IMR-90 (cell line): Measurements from ENCODE around the gene MYO9A. TPM values are rescaled to one million over a fixed set of nuclear protein-coding genes. Genes with fewer than 3 reads are reported as not detected.

ENCODE experiments used
- ATAC-seq: fragments of 200-7000 bp; cut with Tn5 transposase; 2 replicates; pipeline ENCODE4 v1.9.1; 2020; ENCODE audit warnings: low read depth, mild to moderate bottlenecking, moderate library complexity
- BruUV-seq: library from RNA; stranded (reverse); fragments of 400-500 nt; replicated peaks from 2 replicates; lab custom pipeline; 2021; lab: Mats Ljungman, UMichigan
- CTCF ChIA-PET: fragments of 300-600 bp; formaldehyde crosslinking; extraction: SDS; loops from one replicate; lab custom pipeline; 2021; ENCODE audit warnings: antibody characterized with exemption; lab: Yijun Ruan, JAX
- POLR2A ChIA-PET: fragments of 300-600 bp; sonication (Branson Sonifier 250); formaldehyde crosslinking; loops from one replicate; lab custom pipeline; 2022; ENCODE audit warnings: antibody characterized with exemption; ENCODE audit not compliant: unreplicated experiment; lab: Charles Lee
- DNase-seq: peaks from one replicate; pipeline ENCODE4 v3.0.0; 2013
- H2AFZ ChIP-seq: replicated peaks from 2 replicates; pipeline ENCODE3; 2013; ENCODE audit warnings: low read length, mild to moderate bottlenecking; ENCODE audit not compliant: poor library complexity
- H2AK5ac ChIP-seq: 2 replicates; pipeline ENCODE4 v1.6.1; 2013; ENCODE audit warnings: low read depth, low read length, inconsistent platforms
- H2AK9ac ChIP-seq: replicated peaks from 2 replicates; pipeline ENCODE3; 2013; ENCODE audit warnings: mild to moderate bottlenecking, low read depth, low read length, moderate library complexity; ENCODE audit not compliant: poor library complexity
- H2BK120ac ChIP-seq: 2 replicates; pipeline ENCODE4 v1.6.1; 2013; ENCODE audit warnings: low read depth, low read length, inconsistent platforms
- H2BK15ac ChIP-seq: 3 replicates; pipeline ENCODE4 v1.6.1; 2013; ENCODE audit warnings: low read depth, low read length, inconsistent platforms
- H2BK20ac ChIP-seq: 2 replicates; pipeline ENCODE4 v1.6.1; 2013; ENCODE audit warnings: low read depth, mild to moderate bottlenecking, inconsistent platforms, low read length, moderate library complexity
- H2BK5ac ChIP-seq: 2 replicates; pipeline ENCODE4 v1.6.1; 2013; ENCODE audit warnings: mild to moderate bottlenecking, low read depth, low read length, inconsistent platforms; ENCODE audit not compliant: poor library complexity, severe bottlenecking
- H3K14ac ChIP-seq: replicated peaks from 2 replicates; pipeline ENCODE4 v1.6.1; 2013; ENCODE audit warnings: low read depth, low read length, inconsistent platforms
- H3K18ac ChIP-seq: 2 replicates; pipeline ENCODE4 v1.6.1; 2013; ENCODE audit warnings: low read depth, low read length, control low read depth
- H3K23ac ChIP-seq: 2 replicates; pipeline ENCODE4 v1.6.1; 2013; ENCODE audit warnings: low read depth, low read length, inconsistent platforms
- H3K27ac ChIP-seq: 2 replicates; pipeline ENCODE4 v1.5.1; 2013; ENCODE audit warnings: mild to moderate bottlenecking, control low read depth, low read length; ENCODE audit not compliant: insufficient read depth
- H3K27me3 ChIP-seq: 2 replicates; pipeline ENCODE4 v1.6.1; 2013; ENCODE audit warnings: low read length; ENCODE audit not compliant: control insufficient read depth, insufficient read depth
- H3K36me3 ChIP-seq: 2 replicates; pipeline ENCODE4 v1.6.1; 2013; ENCODE audit warnings: low read length, mixed read lengths; ENCODE audit not compliant: control insufficient read depth, insufficient read depth
- H3K4ac ChIP-seq: 2 replicates; pipeline ENCODE4 v1.6.1; 2013; ENCODE audit warnings: low read depth, low read length, inconsistent platforms
- H3K4me1 ChIP-seq: 2 replicates; pipeline ENCODE4 v1.6.1; 2013; ENCODE audit warnings: low read length, mixed read lengths; ENCODE audit not compliant: control insufficient read depth, insufficient read depth
- H3K4me2 ChIP-seq: 2 replicates; pipeline ENCODE4 v1.6.1; 2013; ENCODE audit warnings: low read depth, mild to moderate bottlenecking, control low read depth, low read length, moderate library complexity
- H3K4me3 ChIP-seq: 2 replicates; pipeline ENCODE4 v1.5.1; 2013; ENCODE audit warnings: low read depth, mild to moderate bottlenecking, control low read depth, low read length, moderate library complexity; ENCODE audit not compliant: insufficient read depth
- H3K56ac ChIP-seq: 2 replicates; pipeline ENCODE4 v1.6.1; 2013; ENCODE audit warnings: low read length, inconsistent platforms; ENCODE audit not compliant: insufficient read depth; ENCODE audit errors: extremely low read depth
- H3K79me1 ChIP-seq, 2 experiments: 2 replicates each; pipeline ENCODE4 v1.6.1; 2013; ENCODE audit warnings: low read length in 2 of 2, inconsistent platforms in 1 of 2, low read depth in 1 of 2
- H3K9ac ChIP-seq: 2 replicates; pipeline ENCODE4 v1.6.1; 2013; ENCODE audit warnings: low read depth, low read length, control low read depth
- H3K9me1 ChIP-seq: 2 replicates; pipeline ENCODE4 v1.6.1; 2013; ENCODE audit warnings: low read length, inconsistent platforms; ENCODE audit not compliant: insufficient read depth
- H3K9me3 ChIP-seq: 2 replicates; pipeline ENCODE4 v1.6.1; 2013; ENCODE audit warnings: low read length; ENCODE audit not compliant: control insufficient read depth, insufficient read depth
- H4K20me1 ChIP-seq: 2 replicates; pipeline ENCODE4 v1.6.1; 2013; ENCODE audit warnings: low read length, inconsistent platforms; ENCODE audit not compliant: insufficient read depth
- H4K5ac ChIP-seq: 2 replicates; pipeline ENCODE4 v1.6.1; 2013; ENCODE audit warnings: mild to moderate bottlenecking, low read depth, low read length, control low read depth
- H4K8ac ChIP-seq, 2 experiments: 2 replicates each; pipeline ENCODE4 v1.6.1; 2013; ENCODE audit warnings: low read depth in 2 of 2, low read length in 2 of 2, control low read depth in 1 of 2, inconsistent platforms in 1 of 2
- H4K91ac ChIP-seq: 2 replicates; pipeline ENCODE4 v1.6.1; 2013; ENCODE audit warnings: low read depth, low read length, inconsistent platforms; ENCODE audit not compliant: insufficient read depth
- FOS ChIP-seq: fragments of 150-350 bp; IDR thresholded peaks from 2 replicates; pipeline ENCODE4 v1.6.1; 2016; ENCODE audit warnings: low read depth, low read length
- WGBS, 2 experiments: methylation state at CpG; one replicate each; pipeline versions ENCODE4 v1.1.5 to v1.1.7; 2013; ENCODE audit warnings: missing lambda C conversion rate in 2 of 2; ENCODE audit not compliant: insufficient read length in 1 of 2; ENCODE audit errors: extremely low coverage in 2 of 2; 5-methylcytosine and 5-hydroxymethylcytosine counted together
- dilution Hi-C: fragments of 300-500 bp; cut with HindIII; formaldehyde crosslinking; loops from one replicate; pipeline ENCODE4 v1.14.3; 2018; ENCODE audit warnings: low sequenced_read_pairs; ENCODE audit not compliant: unreplicated experiment
- in situ Hi-C: fragments of 300-500 bp; cut with MboI; formaldehyde crosslinking; loops from 3 replicates; pipeline ENCODE4 v1.14.3; 2019; ENCODE audit warnings: low sequenced_read_pairs, inconsistent platforms, mixed read lengths
- intact Hi-C: fragments of 100-400 bp; cut with micrococcal nuclease; formaldehyde crosslinking; loops from 2 replicates; pipeline ENCODE4 v1.10.0; 2022
- polyA plus RNA-seq, 3 experiments: library from polyadenylated mRNA; depleted of rRNA; stranded (reverse); fragments of >200 nt; gene quantifications; 2 replicates each; pipeline ENCODE4 v1.2.3, GENCODE V29; 2012; ENCODE audit warnings: low replicate concordance in 1 of 3
- total RNA-seq: library from RNA; depleted of rRNA; stranded (reverse); fragments of >200 nt; gene quantifications from 2 replicates; pipeline ENCODE4 v1.2.3, GENCODE V29; 2012
- TF ChIP-seq, protein P1 (sequence below): fragments of 150-350 bp; IDR thresholded peaks from 2 replicates; pipeline ENCODE4 v1.6.1; 2016; ENCODE audit warnings: low read depth, mild to moderate bottlenecking, low read length, moderate library complexity, borderline replicate concordance

Gene MYO9A
- total and polyA plus RNA-seq, 2 of the 4 experiments (the other 2 are of a cell fraction): 6.0 to 49.5 TPM

DNA sequence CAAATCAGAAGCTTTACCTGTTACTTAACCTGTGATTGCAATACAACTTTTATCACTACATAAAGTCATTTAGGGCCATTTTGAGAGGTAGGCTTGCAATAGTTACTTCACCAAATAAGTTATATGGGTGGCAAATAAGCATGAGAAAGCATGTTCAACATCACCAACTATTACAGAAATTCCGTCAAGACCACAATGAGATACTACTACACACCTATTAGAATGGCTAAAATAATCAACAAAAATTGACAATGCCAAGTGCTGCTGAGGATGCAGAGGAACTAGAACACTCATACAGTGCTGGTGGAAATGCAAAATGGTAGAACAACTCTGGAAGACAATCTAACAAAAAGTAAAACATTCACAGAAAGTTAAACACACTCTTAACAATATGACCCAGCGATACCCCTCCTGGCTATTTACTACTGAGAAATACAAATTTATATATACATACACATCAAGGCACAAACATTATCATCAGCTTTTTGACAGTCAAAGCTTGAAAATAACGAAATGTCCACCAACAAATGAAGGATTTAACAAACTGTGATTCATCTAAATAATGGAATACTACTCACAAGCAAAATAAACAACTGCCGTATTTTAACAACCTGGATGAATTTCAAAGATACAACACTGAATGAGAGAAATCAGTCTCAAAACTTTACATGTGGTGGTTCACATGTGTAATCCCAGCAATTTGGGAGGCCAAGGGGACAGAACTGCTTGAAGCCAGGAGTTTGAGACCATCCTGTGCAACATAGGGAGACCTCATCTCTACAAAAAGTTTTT lies 82.9 kb downstream of the MYO9A start:
- Histone ChIP-seq H4K5ac (no peak overlapping the region), H3K4me3 (no peak overlapping the region), H2BK15ac (no peak overlapping the region), H3K14ac (no peak overlapping the region), H4K91ac (no peak overlapping the region), H2BK120ac (no peak overlapping the region), H2AK9ac (no peak overlapping the region), H3K36me3 (peaks cover 2% of the 10 kb centered on the region), H3K18ac (peak overlapping the region; percentile 15), H4K20me1 (peaks cover 24% of the 10 kb centered on the region; the same call in 1 of the 2 replicates), H3K9ac (no peak overlapping the region), H3K23ac (no peak overlapping the region), H3K56ac (no peak overlapping the region), H2BK5ac (peak overlapping the region; percentile 3), H2BK20ac (no peak overlapping the region), H3K27me3 (no peaks in the 10 kb centered on the region), H3K4me1 (peaks cover 11% of the 10 kb centered on the region), H3K4me2 (peak overlapping the region; percentile 43; the same call in 1 of the 2 replicates), H3K4ac (no peak overlapping the region), H3K79me1 (peaks cover 19 to 57% of the 10 kb centered on the region in 2 experiments), H4K8ac (no peak overlapping the region), H2AFZ (no peak overlapping the region), H3K27ac (no peak overlapping the region), H3K9me3 (peaks cover 3% of the 10 kb centered on the region), H2AK5ac (no peak overlapping the region), H3K9me1 (peaks cover 6% of the 10 kb centered on the region)
- peak; percentile 19; the same call in 1 of the 2 replicates for ATAC-seq
- intact Hi-C loops (no loop called here), dilution Hi-C loops (no loop called here), in situ Hi-C loops (no loop called here)
- TF ChIP-seq, protein P1, sequence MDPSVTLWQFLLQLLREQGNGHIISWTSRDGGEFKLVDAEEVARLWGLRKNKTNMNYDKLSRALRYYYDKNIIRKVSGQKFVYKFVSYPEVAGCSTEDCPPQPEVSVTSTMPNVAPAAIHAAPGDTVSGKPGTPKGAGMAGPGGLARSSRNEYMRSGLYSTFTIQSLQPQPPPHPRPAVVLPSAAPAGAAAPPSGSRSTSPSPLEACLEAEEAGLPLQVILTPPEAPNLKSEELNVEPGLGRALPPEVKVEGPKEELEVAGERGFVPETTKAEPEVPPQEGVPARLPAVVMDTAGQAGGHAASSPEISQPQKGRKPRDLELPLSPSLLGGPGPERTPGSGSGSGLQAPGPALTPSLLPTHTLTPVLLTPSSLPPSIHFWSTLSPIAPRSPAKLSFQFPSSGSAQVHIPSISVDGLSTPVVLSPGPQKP: no peak
- TF ChIP-seq FOS: 0 out of 2 replicates have a peak, but pooled peaks have one; percentile 10
- POLR2A ChIA-PET: no interaction called here
- no TSS peak for BruUV-seq
- CTCF ChIA-PET: interaction anchor here (0.6 kb wide), 1 partner anchor 30 kb away, joined by 3 read pairs; no protein-coding TSS in a partner anchor
- DNase-seq: peak; percentile 54
- 40% methylated on average over 2 of the region's 4 CpGs; no CpG with 5 or more reads in 1 of the 2 experiments for WGBS, 2 experiments
